CMK (cell line): Measurements from ENCODE around the gene NEDD8.

Experiments used
- DNase-seq: peaks from one replicate; pipeline ENCODE4 v3.0.0-alpha.2; 2010; ENCODE audit warnings: low read depth

Gene NEDD8

DNA sequence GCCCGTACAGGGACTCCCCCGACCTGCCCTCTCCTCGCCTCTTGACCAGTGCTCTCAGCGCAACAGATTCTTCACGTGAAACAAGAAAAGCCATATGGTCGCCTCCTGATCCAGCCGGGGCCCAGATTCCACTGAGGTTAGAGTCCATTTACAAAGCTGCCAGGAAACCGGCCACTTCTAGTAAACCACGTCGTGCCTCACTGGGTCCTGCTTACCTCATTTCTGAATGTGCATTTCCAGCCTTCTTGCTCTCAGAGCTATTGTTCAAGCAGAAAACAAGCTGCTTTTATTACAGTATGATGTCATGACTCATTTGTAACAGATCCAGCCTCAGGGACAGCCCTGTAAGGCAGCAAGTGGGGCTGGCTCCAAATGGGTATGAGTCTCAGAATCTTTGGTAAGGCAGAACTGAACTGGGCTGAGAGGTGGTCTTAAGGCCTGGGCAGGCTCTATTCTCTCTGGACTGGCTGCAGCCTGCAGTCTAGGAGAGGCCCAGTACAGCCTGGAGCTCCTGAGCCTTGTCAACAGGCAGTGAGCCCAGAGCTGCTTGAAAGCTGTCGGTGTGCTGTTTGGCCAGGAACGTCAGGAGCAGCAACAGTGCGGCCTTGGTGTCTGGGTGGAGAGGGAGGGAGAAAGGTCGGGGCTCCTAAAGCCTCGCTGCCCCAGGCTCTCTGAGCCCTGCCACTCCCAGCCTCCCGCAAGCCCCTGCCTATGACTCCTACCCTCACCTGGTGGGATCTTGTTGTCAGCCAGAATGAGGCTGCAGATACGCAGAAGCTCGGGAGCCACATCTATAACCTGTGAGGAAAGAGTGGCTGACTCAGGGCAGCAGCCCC lies 52.0 kb downstream of the NEDD8 start:
- DNase-seq, result no peak

DNA sequence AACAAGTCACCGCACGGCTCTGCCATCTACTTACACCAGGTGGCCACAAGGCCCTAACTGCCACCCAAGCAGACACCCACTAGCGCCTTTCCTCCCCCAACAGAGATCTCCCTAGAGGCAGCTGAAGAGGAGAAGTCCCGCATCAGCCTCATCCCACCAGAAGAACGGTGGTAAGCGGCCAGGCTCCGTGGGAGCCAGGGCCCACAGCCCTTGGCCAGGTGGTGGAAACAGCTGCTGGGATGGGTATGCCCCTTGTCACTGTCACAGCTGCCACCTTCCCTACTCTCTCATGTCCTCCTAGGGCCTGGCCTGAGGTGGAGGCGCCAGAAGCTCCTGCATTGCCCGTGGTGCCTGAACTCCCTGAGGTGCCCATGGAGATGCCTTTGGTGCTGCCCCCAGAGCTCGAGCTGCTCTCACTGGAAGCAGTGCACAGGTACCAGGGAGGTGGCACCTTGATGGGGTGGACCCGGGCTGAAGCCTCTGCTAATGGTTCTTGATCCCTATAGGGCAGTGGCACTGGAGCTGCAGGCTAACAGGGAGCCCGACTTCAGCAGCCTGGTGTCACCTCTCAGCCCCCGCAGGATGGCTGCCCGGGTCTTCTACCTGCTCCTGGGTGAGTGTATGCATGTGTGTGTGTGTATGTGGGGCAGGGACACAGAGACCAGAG lies 52.7 kb downstream of the NEDD8 start:
- DNase-seq, result no peak

DNA sequence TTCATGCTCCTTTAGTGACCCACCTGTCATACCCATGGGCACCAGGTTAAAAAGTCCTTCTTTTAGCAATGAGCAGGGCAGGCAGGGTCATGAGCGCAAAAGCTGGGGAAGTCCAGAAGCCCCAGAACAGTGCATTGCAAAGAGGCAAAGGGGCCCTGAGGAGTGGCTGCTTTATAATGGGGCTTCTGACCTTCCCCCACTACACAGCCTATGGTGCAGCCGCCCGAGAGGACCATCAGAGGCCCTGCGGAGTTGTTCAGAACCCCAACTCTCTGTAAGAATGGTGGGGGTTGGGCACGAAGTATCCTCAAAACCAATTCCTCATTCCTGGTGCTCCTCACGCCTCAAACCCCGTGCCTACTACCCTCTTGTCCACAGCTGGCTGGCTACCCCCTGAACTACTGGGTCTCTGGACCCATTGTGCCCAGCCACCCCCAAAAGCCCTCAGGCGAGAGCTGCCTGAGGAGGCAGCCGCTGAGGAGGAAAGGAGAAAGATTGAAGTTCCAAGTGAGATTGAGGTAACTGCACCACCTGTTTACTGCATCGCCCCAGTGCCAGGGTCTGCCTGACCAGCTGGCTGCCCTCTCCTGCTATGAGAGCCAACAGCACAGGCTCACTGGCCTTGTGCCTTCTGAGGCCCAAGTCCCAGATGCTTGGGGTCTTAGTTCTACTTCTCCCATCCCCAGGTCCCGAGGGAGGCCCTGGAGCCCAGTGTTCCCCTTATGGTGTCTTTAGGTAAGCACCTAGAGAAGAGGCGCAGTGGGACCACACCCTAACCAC lies 53.6 kb downstream of the NEDD8 start:
- DNase-seq, result no peak

DNA sequence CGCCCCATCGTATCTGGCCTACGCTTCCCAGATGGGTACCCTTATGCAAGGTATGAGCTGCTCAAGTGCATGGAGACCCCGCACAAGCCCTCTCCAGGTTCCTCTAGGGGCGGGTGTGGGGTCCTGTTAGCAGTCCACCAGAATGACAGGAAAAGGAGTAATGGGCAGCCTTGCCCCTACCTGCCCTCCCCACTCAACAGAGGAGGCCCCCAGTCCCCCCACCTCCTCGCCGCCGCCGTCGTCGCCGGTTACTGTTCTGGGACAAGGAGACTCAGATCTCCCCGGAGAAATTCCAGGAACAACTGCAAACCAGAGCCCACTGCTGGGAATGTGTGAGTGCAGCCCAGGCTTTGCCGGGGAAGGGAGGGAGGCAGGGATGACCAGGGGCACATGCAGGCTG lies 54.3 kb downstream of the NEDD8 start:
- DNase-seq, result no peak

DNA sequence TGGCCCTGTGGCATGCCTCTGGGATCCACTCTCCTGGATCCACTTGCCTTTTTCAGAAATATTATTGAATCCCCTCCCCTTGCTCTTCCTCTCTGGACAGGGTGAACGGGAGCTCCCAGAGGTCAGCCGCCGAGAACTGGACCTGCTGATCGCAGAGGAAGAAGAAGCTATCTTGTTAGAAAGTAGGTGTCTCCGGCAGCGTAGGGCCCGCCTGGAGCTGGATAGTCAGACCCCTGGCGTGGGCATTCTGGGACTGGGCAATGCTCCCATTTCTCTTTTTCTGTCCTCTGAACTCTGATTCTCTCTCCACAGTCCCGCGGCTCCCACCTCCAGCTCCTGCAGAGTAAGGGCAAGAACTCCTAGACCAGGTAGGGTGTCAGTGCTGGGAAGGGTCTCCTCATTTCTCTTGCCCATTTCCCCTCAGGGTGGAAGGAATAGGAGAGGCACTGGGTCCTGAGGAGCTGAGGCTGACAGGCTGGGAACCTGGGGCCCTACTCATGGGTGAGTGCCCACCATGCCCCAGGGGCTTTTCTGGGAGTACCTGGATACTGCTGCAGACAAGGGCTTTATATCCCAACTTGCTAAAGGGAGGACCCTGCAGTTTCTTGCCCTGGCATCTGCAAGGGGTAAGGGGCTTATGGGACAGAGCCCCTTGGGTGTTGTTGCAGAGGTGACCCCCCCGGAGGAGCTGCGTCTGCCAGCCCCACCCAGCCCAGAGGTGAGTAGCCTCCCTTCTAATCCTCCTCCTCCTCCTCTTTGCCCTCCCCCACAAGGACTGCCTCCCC lies 54.9 kb downstream of the NEDD8 start:
- DNase-seq, result no peak

DNA sequence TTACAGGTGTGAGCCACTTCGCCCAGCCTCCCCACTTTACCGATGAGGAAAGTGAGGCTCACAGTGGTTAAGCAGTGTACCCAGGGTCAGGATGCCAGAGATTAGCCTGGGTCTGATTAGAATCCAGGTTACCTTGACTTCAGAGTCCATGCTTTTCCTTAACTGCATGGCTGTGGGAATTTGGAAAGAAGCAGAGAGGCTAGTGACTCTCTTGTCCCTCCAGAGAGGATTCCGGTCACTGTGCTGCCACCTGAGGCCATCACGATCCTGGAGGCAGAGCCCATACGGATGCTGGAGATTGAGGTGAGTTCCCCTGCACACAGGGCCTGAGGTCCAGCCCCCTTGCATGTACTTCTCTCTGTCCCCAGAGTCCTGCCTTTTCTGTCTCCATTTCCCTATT lies 55.6 kb downstream of the NEDD8 start:
- DNase-seq, result no peak

DNA sequence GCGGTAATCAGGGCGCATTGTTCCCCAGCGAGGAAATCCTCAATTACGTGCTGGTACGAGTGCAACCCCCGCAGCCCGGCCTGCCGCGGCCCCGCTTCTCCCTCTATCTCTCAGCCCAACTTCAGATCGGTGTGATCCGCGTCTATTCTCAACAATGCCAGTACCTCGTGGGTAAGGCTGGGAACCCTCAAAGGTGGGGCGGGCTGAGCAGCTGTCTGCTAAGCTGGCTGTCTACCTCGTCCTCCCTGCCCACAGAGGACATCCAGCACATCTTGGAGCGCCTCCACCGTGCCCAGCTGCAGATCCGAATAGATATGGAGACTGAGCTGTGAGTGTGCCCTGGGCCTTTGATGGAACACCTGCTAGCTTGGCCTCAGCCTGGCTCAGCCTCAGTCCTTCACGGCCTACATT lies 59.3 kb downstream of the NEDD8 start:
- DNase-seq, result no peak

DNA sequence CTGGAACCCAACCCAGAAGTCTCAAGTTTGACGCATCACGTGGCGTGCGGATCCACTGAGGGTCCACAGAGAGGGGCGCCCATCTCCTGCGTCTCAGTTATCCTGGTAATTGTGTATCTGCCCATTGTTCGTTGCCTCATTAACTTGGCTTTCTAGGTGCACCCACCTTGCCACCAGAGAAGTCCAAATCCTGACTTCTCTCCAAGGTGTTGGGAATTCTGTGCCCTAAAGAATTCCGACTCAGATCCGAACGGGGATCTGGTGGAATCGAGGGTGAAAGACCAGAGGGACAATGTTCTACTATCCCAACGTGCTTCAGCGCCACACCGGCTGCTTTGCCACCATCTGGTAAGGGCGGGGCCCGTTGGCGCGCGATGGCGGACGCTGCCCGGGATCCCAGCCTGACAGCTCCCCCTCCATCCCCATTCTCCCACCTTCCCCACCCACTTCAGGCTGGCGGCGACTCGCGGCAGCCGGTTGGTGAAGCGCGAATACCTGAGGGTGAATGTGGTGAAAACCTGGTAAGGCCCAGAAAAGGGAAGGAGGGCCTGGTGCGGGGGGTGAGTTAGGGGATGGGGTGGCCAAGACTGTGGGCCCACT lies 59.8 kb downstream of the NEDD8 start:
- DNase-seq, result no peak

DNA sequence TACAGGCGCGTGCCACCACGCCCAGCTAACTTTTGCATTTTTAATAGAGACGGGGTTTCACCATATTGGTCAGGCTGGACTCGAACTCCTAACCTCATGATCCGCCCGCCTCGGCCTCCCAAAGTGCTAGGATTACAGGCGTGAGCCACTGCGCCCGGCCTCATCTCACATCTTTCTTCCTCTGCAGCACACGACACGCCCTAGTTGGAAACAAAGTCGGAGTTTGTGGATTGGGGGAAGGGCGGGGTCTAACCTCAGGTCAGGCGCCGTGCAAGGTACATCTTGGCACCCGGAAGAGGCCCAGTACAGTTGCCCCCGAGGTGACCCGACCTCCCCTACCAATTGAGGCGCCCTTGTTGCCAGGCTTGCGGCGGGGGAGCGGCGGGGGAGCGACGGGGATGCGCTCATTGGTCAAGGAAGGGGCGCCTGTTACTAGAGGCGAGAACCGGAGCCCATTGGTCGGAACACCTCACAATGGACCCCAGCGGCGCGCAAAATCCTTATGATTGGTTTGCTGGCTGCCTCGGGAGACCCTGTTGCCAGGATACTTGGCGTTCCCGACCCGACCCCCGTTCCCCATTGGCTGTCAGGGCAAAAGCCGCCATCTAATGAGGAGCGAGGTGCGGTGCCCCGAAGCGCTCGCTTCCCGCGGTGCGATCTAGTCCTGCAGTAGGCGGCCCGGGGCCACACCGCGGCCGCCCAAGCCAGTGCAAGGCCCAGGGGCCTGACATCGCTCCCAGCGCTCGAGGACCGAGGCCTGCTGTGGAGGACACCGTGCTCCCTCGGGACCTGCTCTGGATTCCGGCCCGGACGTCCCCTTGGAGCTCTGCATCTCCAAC lies 60.5 kb downstream of the NEDD8 start, which contains the start of gene REC8:
TSS of gene REC8 (plus strand) at position 659 of the 839 bp plus-strand sequence. CDS start 473 bp downstream, outside the sequence.
- DNase-seq, result no peak

DNA sequence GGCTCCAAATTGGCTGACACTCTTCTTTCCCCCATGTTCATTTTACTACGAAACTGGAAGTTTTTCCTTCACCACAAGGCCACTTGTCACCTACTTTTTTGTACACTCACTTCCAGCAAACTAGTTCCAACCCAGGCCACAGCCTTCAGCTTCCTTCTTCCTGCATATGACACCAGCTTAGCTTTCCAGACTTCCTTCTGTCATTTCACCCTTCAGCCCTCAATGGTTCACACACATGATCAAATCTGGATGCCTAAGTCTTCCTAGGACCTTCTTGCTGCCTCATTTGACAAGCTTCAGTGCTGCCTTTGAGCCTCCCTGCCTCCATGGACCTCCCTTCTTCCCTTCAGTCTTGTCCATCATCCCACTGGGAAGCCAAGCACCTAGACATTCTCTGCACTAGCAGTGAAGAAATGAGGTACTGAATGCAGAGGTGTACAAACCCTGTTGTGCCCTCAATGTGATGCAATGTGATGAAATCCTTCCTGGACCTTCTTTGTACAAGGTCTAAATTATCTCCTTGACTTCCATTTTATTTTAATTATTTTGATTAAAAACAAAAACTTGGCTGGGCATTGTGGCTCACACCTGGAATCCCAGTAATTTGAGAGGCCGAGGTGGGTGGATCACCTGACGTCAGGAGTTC lies 64.6 kb downstream of the NEDD8 start:
- DNase-seq, result no peak
